Keratinocyte (primary cell): ENCODE measurements around the gene RNU6-1. TPM values are rescaled to one million over a fixed set of nuclear protein-coding genes. Genes with fewer than 3 reads are reported as not detected.

Experiments
- DNase-seq: peaks from one replicate; pipeline ENCODE4 v3.0.0-alpha.2; 2011; ENCODE audit warnings: low read depth, missing footprints, low spot score
- FAIRE-seq: peaks from 2 replicates; lab custom pipeline; 2011; peaks lifted over from hg19 to GRCh38; lab: Jason Lieb, UNC
- H2AFZ ChIP-seq: 2 replicates; pipeline ENCODE4 v1.6.0; 2012; ENCODE audit warnings: low read length, control low read depth, inconsistent platforms; ENCODE audit not compliant: control insufficient read depth
- H3K27ac ChIP-seq: 2 replicates; pipeline ENCODE4 v1.5.1; 2011; ENCODE audit warnings: low read length; ENCODE audit not compliant: control insufficient read depth, insufficient read depth
- H3K27me3 ChIP-seq: 3 replicates; pipeline ENCODE4 v1.6.0; 2011; ENCODE audit warnings: low read length; ENCODE audit not compliant: control insufficient read depth, insufficient read depth; ENCODE audit errors: extremely low read depth
- H3K36me3 ChIP-seq, 2 experiments: 2 replicates in 1 of 2; 3 replicates in 1 of 2; pipeline ENCODE4 v1.5.1; 2011; ENCODE audit warnings: low read length in 2 of 2, mild to moderate bottlenecking in 1 of 2; ENCODE audit not compliant: control insufficient read depth in 2 of 2, insufficient read depth in 2 of 2; ENCODE audit errors: extremely low read depth in 1 of 2
- H3K4me1 ChIP-seq: 3 replicates; pipeline ENCODE4 v1.5.1; 2011; ENCODE audit warnings: low read length; ENCODE audit not compliant: control insufficient read depth, insufficient read depth; ENCODE audit errors: extremely low read depth
- H3K4me2 ChIP-seq: 3 replicates; pipeline ENCODE4 v1.6.0; 2011; ENCODE audit warnings: low read depth, low read length; ENCODE audit not compliant: control insufficient read depth, insufficient read depth; ENCODE audit errors: extremely low read depth
- H3K4me3 ChIP-seq, 3 experiments: fragments of 200-600 bp in 1 of 3; sonication (generic) in 1 of 3; 2 replicates in 2 of 3; 3 replicates in 1 of 3; pipeline ENCODE4 v1.5.1; 2011 to 2016; ENCODE audit warnings: low read length in 3 of 3, mild to moderate bottlenecking in 3 of 3, control low read depth in 2 of 3, inconsistent platforms in 1 of 3, low read depth in 1 of 3, mixed read lengths in 1 of 3, mixed run types in 1 of 3, moderate library complexity in 1 of 3; ENCODE audit not compliant: control insufficient read depth in 2 of 3, insufficient read depth in 2 of 3; ENCODE audit errors: extremely low read depth in 1 of 3
- H3K79me2 ChIP-seq: 2 replicates; pipeline ENCODE4 v1.6.0; 2012; ENCODE audit warnings: low read length; ENCODE audit not compliant: control insufficient read depth, insufficient read depth
- H3K9ac ChIP-seq: 3 replicates; pipeline ENCODE4 v1.6.0; 2011; ENCODE audit warnings: low read length; ENCODE audit not compliant: control insufficient read depth, insufficient read depth; ENCODE audit errors: extremely low read depth
- H3K9me1 ChIP-seq: 3 replicates; pipeline ENCODE4 v1.6.0; 2011; ENCODE audit warnings: low read length; ENCODE audit not compliant: control insufficient read depth, insufficient read depth; ENCODE audit errors: extremely low read depth
- H3K9me3 ChIP-seq: 2 replicates; pipeline ENCODE4 v1.5.1; 2012; ENCODE audit warnings: low read depth, low read length; ENCODE audit not compliant: control insufficient read depth
- H4K20me1 ChIP-seq: 3 replicates; pipeline ENCODE4 v1.6.0; 2011; ENCODE audit warnings: low read length; ENCODE audit not compliant: control insufficient read depth, insufficient read depth; ENCODE audit errors: extremely low read depth
- CTCF ChIP-seq, 3 experiments: IDR thresholded peaks in 1 of 3; conservative IDR thresholded peaks in 1 of 3; optimal IDR thresholded peaks in 1 of 3; 2 replicates in 2 of 3; 3 replicates in 1 of 3; pipeline versions ENCODE3 to v1.5.1; 2011; ENCODE audit warnings: low read length in 3 of 3, mild to moderate bottlenecking in 3 of 3, moderate library complexity in 2 of 3, control low read depth in 1 of 3, inconsistent platforms in 1 of 3; ENCODE audit not compliant: insufficient read depth in 2 of 3; ENCODE audit errors: extremely low read depth in 1 of 3
- EZH2 ChIP-seq: IDR thresholded peaks from one replicate; pipeline ENCODE4 v1.6.1; 2012; ENCODE audit warnings: inconsistent platforms, mild to moderate bottlenecking, low read length, moderate library complexity
- dilution Hi-C: fragments of 300-500 bp; cut with MboI; formaldehyde crosslinking; loops from one replicate; pipeline ENCODE4 v1.7.0; 2020; ENCODE audit warnings: low sequenced_read_pairs; ENCODE audit not compliant: extremely low pct_ligation_motif_present
- polyA plus RNA-seq, 5 experiments: library from polyadenylated mRNA; depleted of rRNA in 3 of 5; stranded (reverse) in 3 of 5; stranded (forward) in 1 of 5; unstranded in 1 of 5; fragments of >200 nt; gene quantifications; 1 replicate in 1 of 5; 2 replicates in 3 of 5; 3 replicates in 1 of 5; pipeline versions ENCODE4 v1.2.1 to v1.2.3, GENCODE V29; 2011 to 2012; ENCODE audit warnings: missing spikeins in 2 of 5, low read depth in 1 of 5, low replicate concordance in 1 of 5

Gene RNU6-1
- polyA plus RNA-seq, 1 donor (not counting 4 experiments of a cell fraction or from before 2014, with no cell fraction given): not detected

GRCh38 chr15:67865766-67866165 lies 25.9 kb upstream of the RNU6-1 start:
- no peak for TF ChIP-seq CTCF (optimal IDR thresholded peaks at IDR 0.05 in 1 of 3, IDR thresholded peaks at IDR 0.05 in 1 of 3, conservative IDR thresholded peaks at IDR 0.05 in 1 of 3; ENCODE audit: extremely low read depth in 1 of 3, insufficient read depth in 2 of 3, low read length in 3 of 3)
- TF ChIP-seq EZH2: no peak
- H3K4me3 ChIP-seq: no peak overlapping the region
- FAIRE-seq: no peak
- H3K27me3 ChIP-seq: no peaks in the 10 kb centered on the region
- H3K4me1 ChIP-seq: peaks cover 4% of the 10 kb centered on the region
- no peaks in the 10 kb centered on the region for H3K36me3 ChIP-seq
- H3K4me2 ChIP-seq: no peak overlapping the region
- H4K20me1 ChIP-seq: no peaks in the 10 kb centered on the region
- dilution Hi-C loops: no loop called here
- H3K9me3 ChIP-seq: no peaks in the 10 kb centered on the region
- H3K79me2 ChIP-seq: no peaks in the 10 kb centered on the region
- H3K27ac ChIP-seq: no peak overlapping the region
- H3K9ac ChIP-seq: no peak overlapping the region
- H3K9me1 ChIP-seq: no peaks in the 10 kb centered on the region
- H2AFZ ChIP-seq: no peak overlapping the region
- DNase-seq: no peak

GRCh38 chr15:67865331-67865730 lies 25.5 kb upstream of the RNU6-1 start:
- no peaks in the 10 kb centered on the region for H3K27me3 ChIP-seq
- H2AFZ ChIP-seq: no peak overlapping the region
- no peak overlapping the region for H3K4me2 ChIP-seq
- H3K9ac ChIP-seq: no peak overlapping the region
- dilution Hi-C loops: no loop called here
- peaks cover 4% of the 10 kb centered on the region for H3K4me1 ChIP-seq
- no peaks in the 10 kb centered on the region for H3K36me3 ChIP-seq
- FAIRE-seq (no peak), DNase-seq (no peak)
- no peak overlapping the region for H3K4me3 ChIP-seq
- H3K9me1 ChIP-seq: no peaks in the 10 kb centered on the region
- TF ChIP-seq EZH2: no peak
- H3K9me3 ChIP-seq: no peaks in the 10 kb centered on the region
- no peaks in the 10 kb centered on the region for H3K79me2 ChIP-seq
- H3K27ac ChIP-seq: no peak overlapping the region
- H4K20me1 ChIP-seq: no peaks in the 10 kb centered on the region

GRCh38 chr15:67863442-67863987 lies 23.7 kb upstream of the RNU6-1 start:
- H3K36me3 ChIP-seq: no peaks in the 10 kb centered on the region
- no peak for DNase-seq
- dilution Hi-C loops: no loop called here
- FAIRE-seq: no peak
- H3K9ac ChIP-seq: peak overlapping the region; percentile 52
- no peaks in the 10 kb centered on the region for H3K9me3 ChIP-seq
- H2AFZ ChIP-seq: peak overlapping the region; percentile 74
- peak overlapping the region; percentile 85 for H3K4me2 ChIP-seq
- TF ChIP-seq EZH2 (no peak), CTCF (optimal IDR thresholded peaks at IDR 0.05 in 1 of 3, IDR thresholded peaks at IDR 0.05 in 1 of 3, conservative IDR thresholded peaks at IDR 0.05 in 1 of 3; ENCODE audit: extremely low read depth in 1 of 3, insufficient read depth in 2 of 3, low read length in 3 of 3) (peak; percentile 67 to 98 (median 91))
- H3K9me1 ChIP-seq: no peaks in the 10 kb centered on the region
- no peaks in the 10 kb centered on the region for H3K27me3 ChIP-seq
- H3K27ac ChIP-seq: no peak overlapping the region
- no peaks in the 10 kb centered on the region for H4K20me1 ChIP-seq
- no peaks in the 10 kb centered on the region for H3K79me2 ChIP-seq
- peaks cover 4% of the 10 kb centered on the region for H3K4me1 ChIP-seq
- peak overlapping the region; percentile 22 to 42 (median 41) for H3K4me3 ChIP-seq
